Ovary (tissue), 3 donors: ENCODE data around the gene C19orf53.

Experiments used
- CTCF ChIP-seq, 3 donors: fragments of 450-650 bp in 2 of 3; fragments of 200-600 bp in 1 of 3; IDR thresholded peaks; one replicate each; pipeline versions ENCODE4 v1.5.1 to v1.8.0; 2016 to 2022; ENCODE audit warnings: antibody characterized with exemption in 3 of 3, mild to moderate bottlenecking in 1 of 3
- POLR2A ChIP-seq: fragments of 450-650 bp; IDR thresholded peaks from one replicate; pipeline ENCODE4 v1.6.1; 2017; ENCODE audit warnings: antibody characterized with exemption, mild to moderate bottlenecking, moderate library complexity
- donor health status: DM: no; HTN: no; CAD: no.

DNA sequence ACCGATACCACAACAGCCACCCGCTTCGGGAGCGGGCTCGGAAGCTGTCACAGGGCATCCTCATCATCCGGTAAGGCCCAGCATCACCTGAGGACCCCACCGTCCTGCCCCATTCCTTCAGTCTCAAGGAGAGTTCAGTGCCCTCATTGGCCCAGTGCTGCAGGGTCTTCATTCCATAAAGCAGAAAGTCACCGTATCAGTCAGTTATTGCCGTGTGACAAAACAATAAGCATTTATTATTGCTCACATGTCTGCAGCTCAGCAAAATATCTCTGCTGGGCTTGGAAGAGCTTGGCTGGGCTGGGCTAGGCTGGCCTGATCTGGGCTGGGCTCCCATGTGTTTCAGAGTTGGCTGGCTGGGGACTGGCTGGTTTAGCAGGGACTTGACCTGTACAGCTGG is 18.0 kb upstream of the C19orf53 start:
- TF ChIP-seq CTCF (IDR thresholded peaks at IDR 0.05): no peak
- no peak for TF ChIP-seq POLR2A
